Small intestine (tissue), 7 donors: ENCODE data around the gene CHRND. TPM values are rescaled to one million over a fixed set of nuclear protein-coding genes. Genes with fewer than 3 reads are reported as not detected.
A peak's percentile ranks its signal among the peaks of the same experiment; 100 is the strongest.

Experiments
- DNase-seq, 2 donors: peaks; one replicate each; pipeline versions ENCODE4 v3.0.0 to v3.0.0-alpha.2; 2013
- FAIRE-seq: peaks from 2 replicates; lab custom pipeline; 2012; peaks lifted over from hg19 to GRCh38; lab: Jason Lieb, UNC
- H3K27ac ChIP-seq, 3 donors: one replicate each; pipeline ENCODE4 v1.5.1; 2013; ENCODE audit warnings: low read length in 2 of 3, mild to moderate bottlenecking in 2 of 3, control low read depth in 1 of 3, inconsistent platforms in 1 of 3, low read depth in 1 of 3, moderate library complexity in 1 of 3
- H3K27me3 ChIP-seq, 3 donors: one replicate each; pipeline ENCODE4 v1.6.1; 2013; ENCODE audit warnings: low read length in 3 of 3, inconsistent platforms in 1 of 3; ENCODE audit not compliant: control insufficient read depth in 3 of 3, insufficient read depth in 3 of 3
- H3K36me3 ChIP-seq, 3 donors: one replicate each; pipeline ENCODE4 v1.6.1; 2013; ENCODE audit warnings: low read length in 3 of 3, inconsistent platforms in 1 of 3, low read depth in 1 of 3, mild to moderate bottlenecking in 1 of 3, moderate library complexity in 1 of 3; ENCODE audit not compliant: control insufficient read depth in 3 of 3, insufficient read depth in 2 of 3
- H3K4me1 ChIP-seq, 3 donors: one replicate each; pipeline ENCODE4 v1.6.1; 2013; ENCODE audit warnings: low read length in 2 of 3, inconsistent platforms in 1 of 3, low read depth in 1 of 3, mild to moderate bottlenecking in 1 of 3, moderate library complexity in 1 of 3; ENCODE audit not compliant: control insufficient read depth in 3 of 3, insufficient read depth in 2 of 3
- H3K4me3 ChIP-seq, 3 donors: one replicate each; pipeline ENCODE4 v1.5.1; 2013; ENCODE audit warnings: low read length in 3 of 3, control low read depth in 1 of 3, inconsistent platforms in 1 of 3, low read depth in 1 of 3, mild to moderate bottlenecking in 1 of 3, moderate library complexity in 1 of 3
- H3K9me3 ChIP-seq, 2 donors: one replicate each; pipeline ENCODE4 v1.6.1; 2013; ENCODE audit warnings: low read depth in 1 of 2, low read length in 1 of 2; ENCODE audit not compliant: control insufficient read depth in 2 of 2, insufficient read depth in 1 of 2
- WGBS, 3 donors: extraction: QIAGEN DNeasy Blood & Tissue Kit; methylation state at CpG; one replicate each; pipeline ENCODE4 v1.1.7; 2013; 5-methylcytosine and 5-hydroxymethylcytosine counted together
- polyA plus RNA-seq, 4 donors: library from polyadenylated mRNA; stranded (reverse) in 3 of 4; unstranded in 1 of 4; fragments of 200-250 nt in 3 of 4; fragments of 120-200 nt in 1 of 4; gene quantifications; one replicate each; pipeline versions ENCODE4 v1.2.1 to v1.2.3, GENCODE V29; 2013
- donor health status: healthy with polysubstance abuse.
- donor health status: control.
- donor health status: control.
- donor health status: Bipolar disorder and iron deficiency.
- donor health status: healthy.

CHRND gene
- polyA plus RNA-seq, 4 donors = 0.53 TPM; not detected in 3

DNA sequence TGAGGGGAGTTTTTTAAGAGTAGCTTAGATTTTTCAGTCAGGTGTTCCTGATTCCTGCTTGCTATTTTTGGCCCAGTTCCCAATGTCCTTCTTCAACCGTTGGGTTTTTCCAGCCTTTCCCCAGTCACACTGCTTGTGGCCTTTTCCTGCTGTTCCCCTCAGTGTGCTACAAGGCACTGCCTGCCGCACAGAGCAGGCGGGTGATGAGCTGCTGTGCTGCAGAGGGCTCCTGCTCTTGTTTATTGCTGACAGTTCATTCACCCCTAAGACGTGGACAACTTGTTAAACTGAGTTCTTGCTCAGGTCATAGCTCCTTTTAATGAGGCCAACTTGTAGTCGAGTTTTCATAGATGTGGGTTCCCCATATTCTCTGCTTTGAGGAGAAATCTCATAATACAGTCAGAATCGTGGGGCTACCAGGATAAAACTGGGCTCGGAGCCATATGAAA is 45.1 kb downstream of the CHRND start:
- Histone ChIP-seq H3K36me3 (peaks cover 19 to 44% (median 39%) of the 10 kb centered on the region in 3 donors), H3K9me3 (no peaks in the 10 kb centered on the region), H3K4me3 (no peak overlapping the region), H3K27me3 (no peaks in the 10 kb centered on the region), H3K4me1 (peaks cover 0 to 34% (median 0%) of the 10 kb centered on the region in 3 donors), H3K27ac (no peak overlapping the region)
- DNase-seq = no peak
- 72 to 75% (median 75%) methylated on average over 7 of the region's 7 CpGs for WGBS, 3 donors
- FAIRE-seq = no peak

DNA sequence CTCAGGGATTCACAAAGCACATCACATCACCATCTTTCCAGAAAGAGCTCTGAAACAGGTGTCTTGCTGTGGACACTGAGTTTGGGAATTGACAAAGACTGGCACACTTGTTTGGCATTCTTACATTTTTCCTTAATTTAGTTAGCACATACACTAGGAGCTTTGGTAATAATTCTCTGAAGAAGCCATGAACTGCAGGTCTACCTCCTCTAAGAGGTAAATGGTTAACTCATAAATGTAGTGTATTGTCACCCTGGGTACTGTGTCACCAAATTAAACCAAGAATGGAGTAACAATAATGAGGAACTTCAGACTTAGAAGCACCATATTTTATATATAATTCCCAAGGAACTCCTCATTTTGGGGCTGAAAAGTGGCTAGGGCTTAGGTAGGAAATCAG is 47.1 kb downstream of the CHRND start:
- DNase-seq (no peak), FAIRE-seq (no peak)
- peak overlapping the region in 1 of 3 donors; percentile 81 for H3K27ac ChIP-seq
- no peak overlapping the region for H3K4me3 ChIP-seq
- peaks cover 0 to 46% (median 0%) of the 10 kb centered on the region in 3 donors for H3K4me1 ChIP-seq
- no peaks in the 10 kb centered on the region for H3K9me3 ChIP-seq
- H3K36me3 ChIP-seq = peaks cover 12 to 31% (median 30%) of the 10 kb centered on the region in 3 donors
- no peaks in the 10 kb centered on the region for H3K27me3 ChIP-seq

DNA sequence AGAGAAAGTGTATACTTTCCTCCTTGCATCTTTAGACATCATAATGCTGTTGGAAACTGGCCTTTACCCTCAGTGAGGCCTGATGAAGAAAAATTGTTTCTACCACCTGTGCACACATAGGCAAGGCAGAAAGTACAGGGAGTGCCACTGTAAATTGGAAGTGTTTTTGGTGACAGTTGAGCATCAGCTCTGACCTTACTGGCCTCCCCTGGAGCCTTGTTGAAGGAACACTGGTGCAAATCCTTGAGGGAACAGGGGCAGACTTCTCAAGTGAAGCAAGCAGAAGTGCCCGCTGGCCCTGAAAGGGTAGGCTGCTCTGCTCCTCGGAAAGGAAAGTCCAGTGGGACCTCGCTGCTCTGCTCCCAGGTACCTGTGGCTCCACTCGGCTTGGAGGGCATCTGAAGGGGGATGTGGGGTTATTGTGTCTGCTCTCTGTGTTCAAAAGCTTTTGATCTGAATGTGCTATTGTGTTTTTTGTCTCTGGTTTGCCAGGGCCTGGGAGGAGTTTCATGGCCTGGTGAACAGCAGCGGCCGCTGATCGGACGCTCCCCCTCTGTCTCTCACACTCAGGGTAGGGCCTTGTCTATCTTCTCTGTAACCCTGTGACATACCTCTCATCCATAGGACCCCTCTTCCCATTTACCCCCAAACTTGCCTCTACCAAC is 47.9 kb downstream of the CHRND start:
- Histone ChIP-seq H3K27ac (peak overlapping the region in 1 of 3 donors; percentile 81), H3K36me3 (peaks cover 6 to 24% (median 22%) of the 10 kb centered on the region in 3 donors), H3K4me1 (peaks cover 0 to 50% (median 0%) of the 10 kb centered on the region in 3 donors), H3K27me3 (no peaks in the 10 kb centered on the region), H3K4me3 (no peak overlapping the region), H3K9me3 (no peaks in the 10 kb centered on the region)
- no peak for FAIRE-seq
- peak; percentile 29 to 68 for DNase-seq
- WGBS, 3 donors = 88 to 92% (median 92%) methylated on average over 8 of the region's 8 CpGs

DNA sequence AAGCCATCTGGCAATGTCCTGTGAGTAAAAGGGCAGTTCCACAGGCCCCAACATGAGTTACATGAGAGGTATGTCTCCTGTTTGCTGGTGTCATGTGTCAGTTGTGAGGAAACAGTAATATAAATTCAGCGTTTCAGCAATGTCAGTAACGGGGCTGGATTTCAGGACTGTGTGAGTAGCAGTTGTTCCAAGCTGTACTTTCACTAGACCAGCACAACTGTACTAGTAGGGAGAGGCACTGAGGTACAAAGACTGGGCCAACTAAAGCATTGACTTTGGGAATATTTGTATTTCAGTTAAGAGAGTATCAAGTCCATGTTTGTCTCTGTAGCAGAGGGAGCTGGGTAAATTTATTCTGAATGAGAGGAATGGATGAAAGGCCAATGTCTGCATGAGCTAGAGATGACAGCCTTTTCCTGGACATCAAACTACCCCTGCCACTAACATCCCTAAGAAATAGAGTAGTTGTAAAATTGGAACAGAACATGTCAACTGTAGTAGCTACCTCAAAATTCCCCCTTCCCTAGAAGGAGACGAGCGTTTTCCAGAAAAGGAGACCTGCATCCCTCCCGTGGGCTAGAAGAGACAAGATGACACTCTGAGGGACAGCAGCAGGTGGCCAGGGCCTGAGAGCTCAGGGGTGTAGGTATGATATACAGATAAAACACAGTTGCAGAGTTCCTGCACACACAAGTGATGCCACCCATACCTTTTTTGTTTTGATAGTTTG is 48.9 kb downstream of the CHRND start:
- DNase-seq (peak in 1 of 2 donors; percentile 49), FAIRE-seq (no peak)
- Histone ChIP-seq H3K27me3 (no peaks in the 10 kb centered on the region), H3K9me3 (no peaks in the 10 kb centered on the region), H3K36me3 (peaks cover 0 to 19% (median 17%) of the 10 kb centered on the region in 3 donors), H3K4me1 (peaks cover 0 to 59% (median 0%) of the 10 kb centered on the region in 3 donors), H3K27ac (peak overlapping the region in 1 of 3 donors; percentile 81), H3K4me3 (no peak overlapping the region)
- 90 to 95% (median 91%) methylated on average over 5 of the region's 5 CpGs for WGBS, 3 donors

DNA sequence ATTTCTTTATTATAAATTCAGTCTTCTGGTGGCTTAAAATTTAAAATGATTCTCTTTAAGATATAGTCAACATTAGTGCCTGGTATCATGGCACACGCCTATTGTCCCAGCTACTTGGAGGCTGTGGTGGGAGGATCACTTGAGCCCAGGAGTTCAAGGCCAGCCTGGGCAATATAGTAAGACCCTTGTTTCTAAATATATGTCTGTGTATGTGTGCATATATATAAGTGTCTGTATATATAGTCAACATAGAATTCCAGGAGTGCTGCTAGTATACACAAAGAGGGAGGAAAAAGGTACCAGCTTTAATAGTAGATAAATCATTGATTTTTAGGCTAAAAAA is 49.4 kb downstream of the CHRND start:
- no peaks in the 10 kb centered on the region for H3K27me3 ChIP-seq
- no peak overlapping the region for H3K27ac ChIP-seq
- FAIRE-seq = no peak
- no peaks in the 10 kb centered on the region for H3K9me3 ChIP-seq
- H3K36me3 ChIP-seq = peaks cover 0 to 18% (median 16%) of the 10 kb centered on the region in 3 donors
- WGBS, 3 donors = 96 to 100% (median 97%) methylated on average over 1 of the region's 1 CpG
- H3K4me3 ChIP-seq = no peak overlapping the region
- no peak for DNase-seq
- peaks cover 0 to 64% (median 0%) of the 10 kb centered on the region in 3 donors for H3K4me1 ChIP-seq

DNA sequence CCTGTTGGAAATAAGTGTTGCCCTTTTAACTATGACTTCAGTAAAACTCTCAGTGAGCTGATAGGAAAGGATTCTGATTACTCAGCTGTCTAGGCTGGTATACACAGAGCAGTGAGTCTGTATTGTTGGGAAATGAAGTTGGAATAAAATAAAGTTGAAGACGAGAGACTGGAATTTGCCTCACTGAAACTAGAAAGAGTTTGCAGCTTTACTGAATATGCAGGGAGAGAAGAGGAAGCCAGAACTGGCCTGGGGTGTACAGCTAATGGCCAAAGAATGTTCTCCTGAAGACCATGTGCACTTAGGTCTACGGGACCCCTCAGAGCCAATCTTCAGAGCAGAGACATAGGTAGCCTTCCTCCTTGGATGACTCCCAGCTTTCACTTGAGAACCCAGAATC is 51.0 kb downstream of the CHRND start:
- H3K4me1 ChIP-seq = peaks cover 0 to 63% (median 0%) of the 10 kb centered on the region in 3 donors
- no peak for DNase-seq
- H3K4me3 ChIP-seq = no peak overlapping the region
- H3K27me3 ChIP-seq = no peaks in the 10 kb centered on the region
- peak overlapping the region in 1 of 3 donors; percentile 41 for H3K27ac ChIP-seq
- no peak for FAIRE-seq
- H3K36me3 ChIP-seq = peaks cover 0 to 21% (median 19%) of the 10 kb centered on the region in 3 donors
- H3K9me3 ChIP-seq = no peaks in the 10 kb centered on the region
- whole genome bisulfite sequencing, 3 donors = 76 to 94% (median 93%) methylated on average over 2 of the region's 2 CpGs

DNA sequence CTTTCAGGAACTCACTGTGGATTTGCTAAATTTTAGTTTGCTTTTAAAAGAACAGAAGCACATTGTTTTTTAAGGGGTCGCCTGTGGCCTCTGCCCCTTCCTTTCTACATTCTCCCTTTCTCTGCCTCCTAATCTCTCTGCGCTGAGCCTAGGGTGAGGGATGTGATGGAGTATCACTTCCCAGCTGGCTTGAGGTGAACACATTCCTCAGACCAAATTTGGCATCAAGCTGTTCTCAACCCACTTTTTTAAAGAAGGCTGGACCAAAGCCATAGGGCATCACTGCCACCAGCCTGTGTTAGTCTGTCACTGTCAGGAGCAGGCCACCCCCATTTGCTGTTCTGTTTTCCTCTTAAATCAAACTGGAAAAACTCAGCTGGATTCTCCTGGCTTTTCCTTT is 51.9 kb downstream of the CHRND start:
- DNase-seq = no peak
- Histone ChIP-seq H3K27ac (no peak overlapping the region), H3K27me3 (no peaks in the 10 kb centered on the region), H3K9me3 (no peaks in the 10 kb centered on the region), H3K36me3 (peaks cover 0 to 18% (median 17%) of the 10 kb centered on the region in 3 donors), H3K4me3 (no peak overlapping the region), H3K4me1 (peaks cover 0 to 58% (median 0%) of the 10 kb centered on the region in 3 donors)
- WGBS, 3 donors = 89 to 97% (median 91%) methylated on average over 2 of the region's 2 CpGs
- FAIRE-seq = no peak

DNA sequence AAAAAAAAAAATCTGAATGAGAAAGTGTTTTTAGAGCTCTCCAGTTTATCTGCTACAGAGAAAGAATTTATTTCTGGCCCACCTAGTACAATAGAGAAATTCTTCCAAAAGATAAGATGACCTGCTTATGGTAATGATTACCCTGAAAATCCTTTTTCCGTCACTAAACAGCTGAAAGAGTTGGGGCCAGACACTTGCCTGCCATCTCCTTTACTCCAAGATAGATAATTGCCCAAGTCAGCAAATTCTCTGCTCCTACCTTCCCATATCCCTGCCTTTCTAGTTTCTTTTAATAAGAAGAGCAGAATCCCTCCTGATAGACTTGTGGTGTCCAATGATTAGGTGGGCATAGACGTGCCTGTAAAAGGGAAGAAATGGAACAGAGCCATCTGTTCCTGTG is 52.7 kb downstream of the CHRND start:
- H3K4me1 ChIP-seq = peaks cover 0 to 50% (median 0%) of the 10 kb centered on the region in 3 donors
- no peaks in the 10 kb centered on the region for H3K27me3 ChIP-seq
- 92 to 93% (median 93%) methylated on average over 2 of the region's 2 CpGs for WGBS, 3 donors
- DNase-seq (peak in 1 of 2 donors; percentile 44), FAIRE-seq (no peak)
- H3K4me3 ChIP-seq = no peak overlapping the region
- H3K9me3 ChIP-seq = no peaks in the 10 kb centered on the region
- H3K27ac ChIP-seq = peak overlapping the region in 1 of 3 donors; percentile 34
- peaks cover 0 to 19% (median 17%) of the 10 kb centered on the region in 3 donors for H3K36me3 ChIP-seq
